HepG2 (cell line): Measurements from ENCODE around the gene IQCK. TPM values are rescaled to one million over a fixed set of nuclear protein-coding genes. Genes with fewer than 3 reads are reported as not detected.

Experiments
- AKNA ChIP-seq: sonication (generic); formaldehyde crosslinking; IDR thresholded peaks from 2 replicates; pipeline ENCODE4 v1.4.0; 2020; ENCODE audit warnings: missing genetic modification reagents, borderline replicate concordance
- ATF4 ChIP-seq, 2 experiments: fragments of 450-650 bp in 1 of 2; sonication (generic) in 1 of 2; formaldehyde crosslinking; IDR thresholded peaks; 2 replicates each; pipeline versions ENCODE4 v1.5.0 to v1.8.0; 2020 to 2022; ENCODE audit warnings: mild to moderate bottlenecking in 1 of 2, missing genetic modification reagents in 1 of 2
- CAMTA2 ChIP-seq: sonication (generic); formaldehyde crosslinking; IDR thresholded peaks from 2 replicates; pipeline ENCODE4 v1.4.0; 2020; ENCODE audit warnings: mild to moderate bottlenecking, missing genetic modification reagents, borderline replicate concordance
- EP300 ChIP-seq, 3 experiments: sonication (generic) in 1 of 3; formaldehyde crosslinking in 1 of 3; IDR thresholded peaks; 2 replicates each; pipeline versions ENCODE4 v1.5.1 to v1.6.1; 2011 to 2020; ENCODE audit warnings: low read depth in 2 of 3, low read length in 2 of 3, borderline replicate concordance in 1 of 3, improper control_type of control experiment in 1 of 3, mild to moderate bottlenecking in 1 of 3, missing genetic modification reagents in 1 of 3, moderate library complexity in 1 of 3
- FOXO4 ChIP-seq: sonication (generic); formaldehyde crosslinking; conservative IDR thresholded peaks from 2 replicates; pipeline ENCODE4 v1.8.1; 2023; ENCODE audit warnings: missing genetic modification reagents
- HMGXB3 ChIP-seq: sonication (generic); formaldehyde crosslinking; IDR thresholded peaks from 2 replicates; pipeline ENCODE4 v1.4.0; 2020; ENCODE audit warnings: missing genetic modification reagents, borderline replicate concordance
- KLF15 ChIP-seq: sonication (generic); formaldehyde crosslinking; IDR thresholded peaks from 2 replicates; pipeline ENCODE4 v1.8.1; 2023; ENCODE audit warnings: borderline replicate concordance, mild to moderate bottlenecking, inconsistent platforms, missing genetic modification reagents, mixed read lengths
- KLF9 ChIP-seq: IDR thresholded peaks from 2 replicates; pipeline ENCODE4 v1.6.1; 2016; ENCODE audit warnings: low read depth
- MEF2D ChIP-seq: sonication (generic); formaldehyde crosslinking; IDR thresholded peaks from 2 replicates; pipeline ENCODE4 v1.5.1; 2020; ENCODE audit warnings: mild to moderate bottlenecking, missing genetic modification reagents
- MXI1 ChIP-seq: IDR thresholded peaks from 3 replicates; pipeline ENCODE4 v1.6.1; 2012; ENCODE audit warnings: low read depth, low read length, inconsistent platforms, borderline replicate concordance
- NFIB ChIP-seq: sonication (generic); formaldehyde crosslinking; IDR thresholded peaks from 2 replicates; pipeline ENCODE4 v1.9.0; 2021; ENCODE audit warnings: missing genetic modification reagents, mild to moderate bottlenecking, borderline replicate concordance
- RELA ChIP-seq: sonication (generic); formaldehyde crosslinking; IDR thresholded peaks from 2 replicates; pipeline ENCODE4 v1.4.0; 2020; ENCODE audit warnings: missing genetic modification reagents
- ZFP36L1 ChIP-seq: sonication (generic); formaldehyde crosslinking; IDR thresholded peaks from 2 replicates; pipeline ENCODE4 v1.8.0; 2022; ENCODE audit warnings: mild to moderate bottlenecking, missing genetic modification reagents, moderate library complexity
- ZFY ChIP-seq: sonication (generic); formaldehyde crosslinking; IDR thresholded peaks from 2 replicates; pipeline ENCODE4 v1.4.0; 2020; ENCODE audit warnings: missing genetic modification reagents
- ZNF777 ChIP-seq: sonication (generic); formaldehyde crosslinking; IDR thresholded peaks from 2 replicates; pipeline ENCODE4 v1.4.0; 2020; ENCODE audit warnings: missing genetic modification reagents
- polyA plus RNA-seq, 8 experiments: library from polyadenylated mRNA; depleted of rRNA in 3 of 8; stranded (reverse) in 7 of 8; unstranded in 1 of 8; fragments of >200 nt; fragmentation: Illumina TruSeq in 4 of 8; extraction: Trizol in 4 of 8; gene quantifications; 2 replicates each; pipeline versions ENCODE4 v1.2.1 to v1.2.3, GENCODE V29; 2011 to 2016; ENCODE audit warnings: low read depth in 4 of 8, missing spikeins in 1 of 8, mixed read lengths in 1 of 8; ENCODE audit not compliant: insufficient read depth in 1 of 8
- total RNA-seq, 5 experiments: library from RNA; depleted of rRNA; stranded (reverse); fragments of >200 nt; fragmentation: Illumina TruSeq; extraction: Trizol; gene quantifications; 2 replicates each; pipeline ENCODE4 v1.2.3, GENCODE V29; 2016; ENCODE audit warnings: low read depth in 1 of 5

Gene IQCK
- total and polyA plus RNA-seq, 2 of the 13 experiments (the other 11 are each of a cell fraction or from before 2014, with no cell fraction given) = 5.1 to 7.3 TPM

- TF ChIP-seq ZFP36L1 (peak; percentile 59; the same call in 1 of the 2 replicates), ZFY (peak; percentile 40; the same call in 1 of the 2 replicates), KLF15 (CRISPR knock-in tag) (peak; percentile 75; the same call in 1 of the 2 replicates), MXI1 (0 out of 3 replicates have a peak, but pooled peaks have one; percentile 42), FOXO4 (CRISPR knock-in tag) (0 out of 2 replicates have a peak, but pooled peaks have one; percentile 83), EP300 (IDR thresholded peaks at IDR 0.05; ENCODE audit: low read depth in 2 of 2, low read length in 2 of 2) (peak in 1 of 2 experiments; percentile 15; a peak in 1 of 4 replicates), EP300 (CRISPR knock-in tag; IDR thresholded peaks at IDR 0.05; ENCODE audit: borderline replicate concordance) (no peak), ZNF777 (CRISPR knock-in tag) (peak; percentile 47; the same call in 1 of the 2 replicates), MEF2D (CRISPR knock-in tag) (peak; percentile 64; the same call in 1 of the 2 replicates), AKNA (CRISPR knock-in tag) (no peak), RELA (CRISPR knock-in tag) (peak; percentile 46; the same call in 1 of the 2 replicates), HMGXB3 (CRISPR knock-in tag) (peak; percentile 60; the same call in 1 of the 2 replicates), CAMTA2 (no peak), KLF9 (no peak), ATF4 (CRISPR knock-in tag; IDR thresholded peaks at IDR 0.05) (no peak), NFIB (CRISPR knock-in tag) (no peak)
Measured at GRCh38 chr16:19886073-19886941, 168.2 kb downstream of the IQCK start (continued).
